HG03469 (cell line): Measurements from ENCODE around the gene SH2D3C.
"Not testable (repeated sequence)": the region's sequence is repeated elsewhere in the genome, so short reads cannot be mapped to it uniquely, and the experiment has no call there.

Source experiments
- ATAC-seq: cut with Tn5 transposase; IDR thresholded peaks from one replicate; pipeline ENCODE4 v1.9.1; 2021; ENCODE audit warnings: mild to moderate bottlenecking, moderate library complexity, moderate number of reproducible peaks; ENCODE audit not compliant: unreplicated experiment

Gene SH2D3C

GRCh38 chr9:127785933-127786772, 7.7 kb upstream of the SH2D3C start, which contains the start of gene CDK9:
CDK9 (plus strand) TSS chr9:127786034; CDS start chr9:127786149, 115 bp downstream.
- ATAC-seq = peak; percentile 32

- ATAC-seq = peak; percentile 22
These were observed 6.8 kb upstream of the SH2D3C start for GRCh38 chr9:127785023-127785932.

GRCh38 chr9:127783111-127784008, 4.9 kb upstream of the SH2D3C start:
- ATAC-seq = no peak

GRCh38 chr9:127781806-127782205, 3.3 kb upstream of the SH2D3C start:
- no peak for ATAC-seq

GRCh38 chr9:127780909-127781308, 2.4 kb upstream of the SH2D3C start:
- not testable (repeated sequence) for ATAC-seq

- no peak for ATAC-seq
These were observed 1.8 kb upstream of the SH2D3C start for GRCh38 chr9:127780126-127780885.

GRCh38 chr9:127779136-127779981, 893 bp upstream of the SH2D3C start:
- ATAC-seq = peak; percentile 26

GRCh38 chr9:127777368-127777980, 992 bp downstream of the SH2D3C start:
- ATAC-seq = no peak

GRCh38 chr9:127776924-127777289, 1.6 kb downstream of the SH2D3C start:
- ATAC-seq = no peak

GRCh38 chr9:127776195-127776923, 2.1 kb downstream of the SH2D3C start:
- ATAC-seq = no peak

GRCh38 chr9:127773981-127774380, 4.5 kb downstream of the SH2D3C start:
- no peak for ATAC-seq

GRCh38 chr9:127773272-127773671, 5.2 kb downstream of the SH2D3C start:
- no peak for ATAC-seq

- no peak for ATAC-seq
These were observed 5.9 kb downstream of the SH2D3C start for GRCh38 chr9:127772603-127773002.

- ATAC-seq = no peak
These were observed 6.8 kb downstream of the SH2D3C start for GRCh38 chr9:127771570-127772189.

GRCh38 chr9:127770905-127771569, 7.4 kb downstream of the SH2D3C start:
- ATAC-seq = peak; percentile 60

GRCh38 chr9:127770583-127770904, 7.9 kb downstream of the SH2D3C start:
- no peak for ATAC-seq

- ATAC-seq = no peak
These were observed 8.4 kb downstream of the SH2D3C start for GRCh38 chr9:127769929-127770582.
